GM18951 (cell line): ENCODE measurements around the gene CDC42BPA.

Experiments
- POLR2A ChIP-seq: IDR thresholded peaks from 4 replicates; pipeline ENCODE4 v1.6.1; 2011; ENCODE audit warnings: mild to moderate bottlenecking; ENCODE audit not compliant: insufficient read length, insufficient read depth; ENCODE audit errors: extremely low read depth
- in situ Hi-C: fragments of 300-500 bp; cut with MboI; formaldehyde crosslinking; loops from one replicate; pipeline ENCODE4 v1.12.0; 2022; ENCODE audit warnings: low sequenced_read_pairs, mixed read lengths, inconsistent platforms; ENCODE audit not compliant: unreplicated experiment

CDC42BPA gene

GRCh38 chr1:226993814-226994585, 324.3 kb downstream of the CDC42BPA start:
- TF ChIP-seq POLR2A: no peak
- in situ Hi-C loops: no loop called here

- no peak for TF ChIP-seq POLR2A
- in situ Hi-C loops: no loop called here
These were observed 326.4 kb downstream of the CDC42BPA start for GRCh38 chr1:226991920-226992319.

DNA sequence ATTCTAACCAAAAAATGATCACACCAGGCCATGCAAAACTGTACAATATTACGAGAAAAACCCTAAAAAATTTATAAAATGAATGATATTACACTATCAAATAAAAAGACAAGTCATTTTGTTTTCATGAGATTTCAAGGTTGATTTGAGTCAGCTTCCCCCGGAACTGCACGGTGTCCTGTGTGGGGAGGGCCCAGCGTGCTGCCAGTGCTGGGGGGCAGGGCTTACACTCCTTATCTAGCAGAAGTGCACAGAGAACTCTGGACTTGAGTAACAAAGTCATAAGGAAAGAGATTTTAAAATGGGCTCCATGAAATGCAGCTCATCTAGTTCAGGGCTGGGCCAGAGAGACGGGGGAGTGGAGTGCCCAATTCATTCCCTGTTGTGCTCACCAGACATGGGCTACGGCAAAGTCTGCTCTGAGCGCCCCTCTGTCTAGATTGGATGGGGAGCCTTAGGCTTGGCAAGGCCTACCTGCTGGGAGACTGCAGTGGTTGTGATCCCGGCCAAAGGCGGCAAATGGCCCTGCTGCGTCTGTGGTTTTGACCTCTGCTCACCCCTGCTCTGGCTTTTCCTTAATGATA, 328.1 kb downstream of the CDC42BPA start:
- in situ Hi-C loops: no loop called here
- no peak for TF ChIP-seq POLR2A

DNA sequence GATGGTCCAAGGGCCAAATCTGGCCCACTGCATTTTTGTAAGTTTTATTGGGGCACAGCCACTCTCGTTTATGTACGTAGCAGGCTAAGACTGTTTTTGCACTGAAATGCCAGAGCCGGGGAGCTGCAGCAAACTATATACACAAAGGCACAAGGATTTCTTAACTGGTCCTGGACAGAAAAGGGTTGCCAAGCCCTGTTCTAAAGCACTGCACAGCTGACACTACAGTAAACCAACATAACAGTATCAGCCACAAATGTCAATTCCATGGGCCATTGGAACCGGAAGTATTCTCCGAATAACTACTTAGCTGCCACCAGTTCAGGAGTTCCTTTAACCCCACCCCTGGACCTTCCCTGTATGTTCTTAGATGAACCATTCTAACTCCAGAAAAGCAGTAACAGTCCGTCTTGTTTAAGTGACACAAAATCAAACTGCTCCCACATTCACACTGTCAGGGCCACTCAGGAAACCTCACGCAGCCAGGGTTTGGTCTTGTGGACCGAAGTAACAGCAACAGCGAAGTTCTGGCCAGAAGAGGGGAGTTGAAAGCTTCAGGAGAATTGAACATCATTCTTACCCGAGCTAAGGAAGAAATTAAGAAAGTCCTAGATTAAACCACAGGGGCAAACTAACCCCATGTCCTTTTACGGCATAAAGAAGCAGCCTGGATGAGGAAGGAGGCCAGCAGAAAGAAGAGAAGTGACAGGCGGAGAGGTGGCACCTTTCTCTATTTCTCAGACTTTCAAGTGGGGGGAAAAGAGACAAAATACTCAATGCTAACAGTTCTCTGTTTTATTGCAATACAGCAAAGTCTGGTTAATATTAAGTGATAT, 329.0 kb downstream of the CDC42BPA start:
- in situ Hi-C loops: no loop called here

DNA sequence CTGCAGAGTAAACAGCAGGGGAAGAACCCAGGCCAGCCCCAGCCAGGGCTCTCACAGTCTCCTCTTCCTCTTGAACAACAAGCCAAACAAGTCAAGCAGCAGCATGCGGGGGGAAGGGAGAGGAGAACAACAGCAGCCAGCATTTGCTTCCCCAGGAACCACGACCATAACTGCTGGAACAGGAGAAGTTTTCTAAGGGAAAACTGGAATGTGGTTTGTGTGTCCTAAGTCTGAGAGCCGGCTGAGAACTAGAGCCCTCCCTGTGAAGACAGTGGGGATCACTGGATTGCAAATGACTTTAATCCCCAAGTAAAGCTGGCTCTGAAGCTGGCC, 330.0 kb downstream of the CDC42BPA start:
- in situ Hi-C loops: no loop called here
- TF ChIP-seq POLR2A: no peak

More for the DNA sequence above, 329.0 kb downstream of the CDC42BPA start:
- no peak for TF ChIP-seq POLR2A

DNA sequence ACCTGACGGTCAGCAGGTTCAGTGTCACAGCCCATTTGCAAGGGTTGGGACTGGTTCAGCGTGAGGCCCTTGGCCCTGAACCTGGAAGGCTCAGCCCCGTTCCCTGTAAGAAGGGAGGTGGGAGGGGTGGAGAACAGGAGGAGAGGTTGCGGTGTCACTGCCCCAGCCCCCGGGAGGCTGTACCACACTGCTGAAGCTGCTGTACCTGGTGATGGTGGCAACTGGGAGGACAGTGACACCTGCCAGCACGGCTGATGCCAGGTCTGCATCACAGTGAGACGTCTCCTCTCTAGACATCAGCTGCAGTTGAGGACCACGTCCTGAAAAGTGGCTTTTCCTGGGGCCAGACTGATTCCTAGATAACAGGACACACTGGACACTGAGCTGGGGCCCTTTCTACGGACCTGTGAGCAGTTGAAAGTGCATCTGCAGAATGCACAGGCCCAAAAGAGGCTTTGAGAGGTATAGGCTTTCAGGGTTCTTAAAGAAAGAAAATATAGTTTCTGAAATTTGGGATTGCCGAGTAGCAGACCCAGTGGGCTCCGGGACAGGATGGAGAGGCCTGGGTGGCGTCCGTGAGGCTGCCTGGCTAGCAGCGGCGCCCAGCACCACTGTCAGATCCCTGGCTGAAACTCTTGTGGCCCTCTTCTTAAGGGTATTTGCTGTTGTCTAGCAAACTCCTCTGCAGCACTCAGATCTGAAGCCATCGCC, 330.5 kb downstream of the CDC42BPA start:
- in situ Hi-C loops: no loop called here

GRCh38 chr1:226987179-226987536, 331.1 kb downstream of the CDC42BPA start:
- in situ Hi-C loops: no loop called here
- TF ChIP-seq POLR2A: no peak

More for the DNA sequence above, 330.5 kb downstream of the CDC42BPA start:
- no peak for TF ChIP-seq POLR2A

GRCh38 chr1:226986496-226987178, 331.7 kb downstream of the CDC42BPA start:
- in situ Hi-C loops: no loop called here

DNA sequence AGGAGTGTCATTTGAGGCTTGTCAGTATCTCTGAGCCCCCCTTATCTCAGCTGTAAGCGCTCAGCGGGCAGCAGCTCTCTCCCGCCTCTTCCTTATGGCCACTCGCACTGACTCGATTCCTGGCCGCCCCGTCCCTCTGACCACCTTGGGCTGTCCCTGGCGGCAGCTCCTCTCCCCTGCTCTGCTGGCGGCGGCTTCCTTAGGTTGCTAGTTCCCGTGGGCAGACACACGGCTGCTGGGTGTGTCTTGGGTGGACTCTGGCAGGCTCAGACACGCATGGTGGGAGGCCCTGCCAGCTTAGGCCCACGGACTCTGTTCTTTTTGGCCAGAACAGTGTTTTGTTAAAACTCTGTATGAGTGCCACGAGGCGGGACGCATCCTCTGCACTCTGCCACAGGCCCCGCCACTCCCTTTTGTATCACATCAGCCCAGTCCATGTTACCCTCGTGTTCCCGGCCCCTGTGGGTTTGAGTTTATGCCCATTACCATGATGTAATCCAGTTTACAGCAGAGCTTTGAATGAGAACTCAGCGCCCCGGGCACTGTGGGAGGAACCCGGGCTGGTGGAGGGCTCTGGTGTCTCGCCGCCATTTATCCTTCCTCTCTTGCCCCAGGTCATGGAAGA, 332.3 kb downstream of the CDC42BPA start:
- TF ChIP-seq POLR2A: no peak
- in situ Hi-C loops: no loop called here

More at GRCh38 chr1:226986496-226987178, 331.7 kb downstream of the CDC42BPA start:
- TF ChIP-seq POLR2A: no peak

- no peak for TF ChIP-seq POLR2A
- in situ Hi-C loops: no loop called here
These were observed 333.0 kb downstream of the CDC42BPA start for GRCh38 chr1:226985239-226985838.

DNA sequence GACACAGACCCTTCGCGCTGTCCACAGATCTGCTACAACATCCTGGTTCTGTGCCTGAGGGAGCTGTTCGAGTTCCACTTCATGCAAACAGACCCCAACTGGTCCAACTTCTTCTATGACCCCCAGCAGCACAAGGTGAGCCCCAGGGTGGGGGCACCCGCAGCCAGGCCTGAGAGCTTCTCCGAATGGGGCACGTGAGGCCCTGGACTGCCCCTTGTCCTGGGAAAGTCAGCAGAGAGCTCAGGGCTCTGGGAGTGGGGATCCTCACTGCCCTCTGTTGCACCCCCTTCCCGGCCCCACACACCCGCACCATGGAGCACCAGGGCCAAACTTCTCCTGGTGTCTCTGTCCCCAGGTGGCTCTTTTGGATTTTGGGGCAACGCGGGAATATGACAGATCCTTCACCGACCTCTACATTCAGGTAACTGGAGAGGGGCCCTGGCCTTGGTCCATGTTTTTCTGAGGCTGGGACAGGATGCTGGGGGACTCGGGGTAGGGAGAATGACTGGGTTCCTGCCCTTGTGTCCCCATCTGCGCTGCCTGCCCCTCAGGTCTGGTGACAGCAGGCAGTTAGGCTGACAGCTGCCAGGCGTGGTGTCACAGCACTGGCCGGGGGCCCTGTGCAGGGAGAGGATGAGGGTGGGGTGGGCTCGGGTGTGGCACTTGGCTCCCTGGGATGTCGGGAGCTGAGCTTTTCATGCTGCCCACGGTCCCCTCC, 333.6 kb downstream of the CDC42BPA start:
- in situ Hi-C loops: no loop called here
- TF ChIP-seq POLR2A: no peak
